Colonic mucosa (tissue), 4 donors: ENCODE measurements around the gene UBE2R2. TPM values are rescaled to one million over a fixed set of nuclear protein-coding genes. Genes with fewer than 3 reads are reported as not detected.

Source experiments
- DNase-seq: peaks from one replicate; pipeline ENCODE4 v3.0.0-alpha.2; 2020
- H3K27ac ChIP-seq: fragments of 200-600 bp; one replicate; pipeline ENCODE4 v1.8.0; 2021
- H3K27me3 ChIP-seq: fragments of 200-600 bp; one replicate; pipeline ENCODE4 v1.8.0; 2021
- H3K36me3 ChIP-seq: fragments of 200-600 bp; one replicate; pipeline ENCODE4 v1.8.0; 2021
- H3K4me1 ChIP-seq: fragments of 200-600 bp; one replicate; pipeline ENCODE4 v1.8.0; 2021; ENCODE audit warnings: mild to moderate bottlenecking
- H3K4me3 ChIP-seq: fragments of 200-600 bp; one replicate; pipeline ENCODE4 v1.8.0; 2021
- H3K9ac ChIP-seq, 2 donors: one replicate each; pipeline ENCODE4 v1.7.0; 2013; ENCODE audit warnings: control low read depth in 2 of 2, low read depth in 2 of 2, low read length in 2 of 2
- H3K9me3 ChIP-seq: fragments of 200-600 bp; one replicate; pipeline ENCODE4 v1.8.0; 2021
- intact Hi-C: fragments of 100-400 bp; cut with DNase I; formaldehyde crosslinking; loops from one replicate; pipeline ENCODE4 v1.14.1; 2022
- total RNA-seq, 2 donors: library from RNA; stranded (reverse); fragmentation: NEBNext Ultra II Directional in 1 of 2; extraction: Animal tissue kit (Norgen Biotek cat#: 25700) in 1 of 2; gene quantifications; one replicate each; pipeline ENCODE4 v1.2.1, GENCODE V29; 2021
- TF ChIP-seq, protein P1 (sequence below): fragments of 200-600 bp; IDR thresholded peaks from one replicate; pipeline ENCODE4 v1.8.0; 2022; ENCODE audit warnings: antibody characterized with exemption, mild to moderate bottlenecking
- donor health status: healthy.
- donor health status: DM: no; HTN: no; CAD: no.
- donor health status: DM: no; HTN: no; CAD: no.

The UBE2R2 gene
- total RNA-seq, 2 donors from 2014 or later: 31.4 to 46.0 TPM

DNA sequence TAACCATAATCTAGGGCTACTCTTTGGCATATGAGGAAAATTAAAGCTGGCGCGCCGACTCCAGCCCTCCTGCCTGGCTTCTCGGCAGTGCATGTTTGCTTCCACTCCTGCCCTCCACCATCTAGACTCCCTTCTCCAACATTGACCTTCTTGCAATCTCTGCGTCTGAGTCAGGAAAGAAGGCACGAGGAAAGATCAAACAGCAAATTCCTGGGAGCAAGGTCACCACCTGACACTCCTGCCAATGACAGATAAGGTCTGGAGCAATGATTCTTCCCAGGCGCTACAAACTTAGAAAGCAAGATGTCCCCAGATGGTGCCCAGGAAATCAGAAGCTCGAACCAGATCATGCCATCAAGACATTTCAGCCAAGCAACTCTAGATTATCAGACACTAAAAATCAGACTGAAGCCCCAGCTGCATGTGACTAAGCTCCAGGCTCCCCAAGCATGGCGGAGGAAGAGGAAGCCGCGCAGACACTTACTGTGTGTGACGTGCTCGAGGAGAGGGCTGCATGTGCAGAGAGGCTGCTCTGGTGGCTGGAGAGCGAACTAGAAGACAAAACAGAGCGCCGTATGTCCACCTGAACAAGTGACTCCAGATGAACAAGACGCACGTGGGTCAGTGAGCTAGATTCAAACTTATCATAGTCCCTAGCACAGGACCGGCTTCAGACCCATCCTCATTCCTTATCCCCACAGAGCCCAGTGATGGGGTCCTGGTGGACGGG is 115.3 kb downstream of the UBE2R2 start:
- peaks cover 9% of the 10 kb centered on the region for H3K36me3 ChIP-seq
- intact Hi-C loops: no loop called here
- DNase-seq: no peak

DNA sequence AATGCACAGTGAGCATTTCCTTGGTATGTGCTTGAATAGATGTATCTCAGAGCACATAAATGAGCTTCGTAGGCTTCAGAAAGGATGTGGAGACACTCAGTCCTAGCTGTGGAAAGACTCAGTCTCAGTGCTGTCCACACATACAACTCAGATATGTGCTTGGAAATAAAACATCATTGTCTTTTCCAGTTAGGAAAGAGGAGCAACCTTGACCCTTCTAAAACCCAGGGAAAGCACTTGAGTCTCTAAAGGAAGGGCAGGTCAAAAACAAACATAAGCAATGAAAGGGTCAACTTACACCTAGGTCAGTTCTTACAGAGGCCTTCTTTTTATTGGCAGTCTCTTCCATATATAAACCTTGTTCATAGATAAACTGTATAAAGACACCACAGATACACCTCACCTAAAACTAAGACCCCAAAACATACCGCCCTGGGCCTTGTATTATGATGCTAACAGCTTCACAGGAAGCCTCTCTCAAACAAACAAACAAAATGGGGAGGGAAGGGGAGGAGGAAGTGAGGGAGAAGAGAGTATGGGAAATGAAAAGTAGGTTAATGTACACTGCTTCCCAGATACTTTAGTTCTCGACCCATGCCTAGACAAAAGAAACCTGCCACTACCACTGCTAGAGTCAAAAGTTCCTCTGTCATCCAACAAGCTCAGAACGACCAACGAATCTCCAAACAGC is 117.4 kb downstream of the UBE2R2 start:
- Histone ChIP-seq H3K27me3 (no peaks in the 10 kb centered on the region), H3K27ac (no peak overlapping the region), H3K4me1 (no peaks in the 10 kb centered on the region), H3K36me3 (no peaks in the 10 kb centered on the region), H3K9me3 (no peaks in the 10 kb centered on the region), H3K4me3 (no peak overlapping the region), H3K9ac (no peak overlapping the region)
- no peak for DNase-seq
- TF ChIP-seq, protein P1, sequence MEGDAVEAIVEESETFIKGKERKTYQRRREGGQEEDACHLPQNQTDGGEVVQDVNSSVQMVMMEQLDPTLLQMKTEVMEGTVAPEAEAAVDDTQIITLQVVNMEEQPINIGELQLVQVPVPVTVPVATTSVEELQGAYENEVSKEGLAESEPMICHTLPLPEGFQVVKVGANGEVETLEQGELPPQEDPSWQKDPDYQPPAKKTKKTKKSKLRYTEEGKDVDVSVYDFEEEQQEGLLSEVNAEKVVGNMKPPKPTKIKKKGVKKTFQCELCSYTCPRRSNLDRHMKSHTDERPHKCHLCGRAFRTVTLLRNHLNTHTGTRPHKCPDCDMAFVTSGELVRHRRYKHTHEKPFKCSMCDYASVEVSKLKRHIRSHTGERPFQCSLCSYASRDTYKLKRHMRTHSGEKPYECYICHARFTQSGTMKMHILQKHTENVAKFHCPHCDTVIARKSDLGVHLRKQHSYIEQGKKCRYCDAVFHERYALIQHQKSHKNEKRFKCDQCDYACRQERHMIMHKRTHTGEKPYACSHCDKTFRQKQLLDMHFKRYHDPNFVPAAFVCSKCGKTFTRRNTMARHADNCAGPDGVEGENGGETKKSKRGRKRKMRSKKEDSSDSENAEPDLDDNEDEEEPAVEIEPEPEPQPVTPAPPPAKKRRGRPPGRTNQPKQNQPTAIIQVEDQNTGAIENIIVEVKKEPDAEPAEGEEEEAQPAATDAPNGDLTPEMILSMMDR: no peak
- intact Hi-C loops: no loop called here

More for the DNA sequence above, 115.3 kb downstream of the UBE2R2 start:
- no peak overlapping the region for H3K27ac ChIP-seq
- H3K9ac ChIP-seq: no peak overlapping the region
- H3K27me3 ChIP-seq: no peaks in the 10 kb centered on the region
- no peaks in the 10 kb centered on the region for H3K4me1 ChIP-seq
- no peaks in the 10 kb centered on the region for H3K9me3 ChIP-seq
- H3K4me3 ChIP-seq: no peak overlapping the region
- TF ChIP-seq, protein P1: no peak

DNA sequence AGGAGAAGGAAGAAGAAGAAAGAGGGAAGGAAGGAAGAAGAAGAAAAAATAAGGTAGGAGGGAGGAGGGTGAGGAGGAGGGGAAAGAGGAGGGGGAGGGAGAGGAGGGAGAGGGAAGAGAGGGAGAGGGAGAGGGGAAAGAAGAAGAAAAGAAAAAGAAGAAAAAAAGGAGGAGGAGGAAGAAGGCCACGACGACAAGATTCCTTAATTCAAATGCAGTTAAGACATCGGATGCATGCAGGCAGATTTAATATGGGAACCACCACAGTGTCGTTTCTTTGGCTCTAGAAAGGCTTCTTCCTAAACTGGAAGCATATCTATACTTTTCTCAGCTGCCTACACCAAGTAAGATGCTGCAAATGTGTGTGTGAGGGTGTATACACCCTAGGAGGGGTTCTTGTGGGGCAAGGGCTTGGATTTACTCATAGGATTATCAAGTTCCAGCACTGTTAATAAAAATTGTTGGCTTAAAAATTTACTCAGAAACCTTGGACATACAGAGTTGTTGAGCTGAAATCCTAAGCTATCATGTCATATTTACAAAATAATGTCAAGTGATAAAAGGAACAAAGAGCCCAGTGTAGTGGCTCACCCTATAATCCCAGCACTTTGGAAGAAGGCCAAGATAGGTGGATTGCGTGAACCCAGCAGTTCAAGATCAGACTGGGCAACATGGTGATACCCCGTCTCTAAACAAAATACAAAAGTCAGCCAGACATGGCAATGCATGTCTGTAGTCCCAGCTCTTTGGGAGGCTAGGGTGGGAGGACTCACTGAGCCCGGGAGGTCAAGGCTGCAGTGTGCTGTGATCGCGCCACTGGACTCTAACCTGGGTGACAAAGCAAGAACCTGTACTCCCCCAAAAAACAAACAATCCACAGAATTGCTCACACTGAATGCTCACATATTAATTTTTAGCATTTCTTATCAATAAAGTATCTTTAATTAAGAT is 123.2 kb downstream of the UBE2R2 start:
- Histone ChIP-seq H3K27ac (peak overlapping the region; percentile 39), H3K4me1 (no peaks in the 10 kb centered on the region), H3K4me3 (no peak overlapping the region), H3K9me3 (no peaks in the 10 kb centered on the region), H3K9ac (no peak overlapping the region), H3K27me3 (no peaks in the 10 kb centered on the region), H3K36me3 (no peaks in the 10 kb centered on the region)
- peak; percentile 52 for DNase-seq
- intact Hi-C loops: no loop called here
- TF ChIP-seq, protein P1: no peak

DNA sequence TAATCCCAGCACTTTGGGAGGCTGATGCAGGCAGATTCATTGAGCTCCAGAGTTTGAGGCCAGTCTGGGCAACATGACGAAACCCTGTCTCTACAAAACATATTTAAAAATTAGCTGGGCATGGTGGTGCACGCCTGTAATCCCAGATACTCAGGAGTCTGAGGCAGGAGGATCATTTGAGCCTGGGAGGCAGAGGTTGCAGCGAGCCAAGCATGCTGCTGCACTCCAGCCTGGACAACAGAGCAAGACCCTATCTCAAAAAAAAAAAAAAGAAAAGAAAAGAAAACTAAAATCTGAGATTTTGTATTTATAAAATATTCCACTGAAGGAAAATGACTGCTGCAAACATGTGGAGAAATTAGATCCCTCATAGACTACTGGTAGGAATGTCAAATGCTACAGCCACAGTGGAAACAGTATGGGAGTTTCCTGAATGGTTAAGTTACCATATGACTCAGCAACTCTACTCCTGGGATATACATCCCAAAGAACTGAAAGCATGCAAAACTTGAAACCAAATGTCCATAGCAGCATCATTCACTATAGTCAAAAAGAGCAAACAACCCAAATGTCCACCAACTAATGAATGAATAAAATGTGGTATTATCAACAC is 125.6 kb downstream of the UBE2R2 start:
- no peaks in the 10 kb centered on the region for H3K4me1 ChIP-seq
- no peak overlapping the region for H3K27ac ChIP-seq
- H3K27me3 ChIP-seq: no peaks in the 10 kb centered on the region
- no peak overlapping the region for H3K9ac ChIP-seq
- TF ChIP-seq, protein P1: no peak
- no peaks in the 10 kb centered on the region for H3K36me3 ChIP-seq
- intact Hi-C loops: no loop called here
- no peaks in the 10 kb centered on the region for H3K9me3 ChIP-seq
- DNase-seq: no peak
- H3K4me3 ChIP-seq: no peak overlapping the region

DNA sequence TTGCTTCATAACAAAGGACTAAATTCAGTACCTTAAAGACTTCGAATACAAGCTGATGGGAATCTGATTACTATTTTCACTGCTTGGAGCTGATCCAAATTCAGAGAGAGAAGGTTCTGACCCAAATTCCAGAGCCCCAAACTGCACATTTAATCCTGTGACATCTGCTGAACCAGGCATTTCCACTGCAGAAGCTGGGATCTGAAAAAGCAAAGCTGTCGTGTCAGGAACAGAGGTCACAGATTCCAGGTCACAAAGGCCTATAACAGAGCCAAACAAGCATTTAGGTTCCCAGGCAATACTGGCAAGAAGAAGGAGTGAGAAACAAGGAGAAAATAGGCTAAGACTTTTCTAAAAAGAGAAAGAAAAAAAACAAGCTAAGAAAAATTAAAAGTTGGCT is 126.4 kb downstream of the UBE2R2 start:
- H3K9me3 ChIP-seq: no peaks in the 10 kb centered on the region
- intact Hi-C loops: no loop called here
- no peaks in the 10 kb centered on the region for H3K27me3 ChIP-seq
- no peaks in the 10 kb centered on the region for H3K4me1 ChIP-seq
- H3K9ac ChIP-seq: no peak overlapping the region
- no peak for DNase-seq
- no peak overlapping the region for H3K27ac ChIP-seq
- no peaks in the 10 kb centered on the region for H3K36me3 ChIP-seq
- no peak overlapping the region for H3K4me3 ChIP-seq
- TF ChIP-seq, protein P1: no peak
